ENCODE results near the gene ZNF678.
"Not testable (repeated sequence)": the region's sequence is repeated elsewhere in the genome, so short reads cannot be mapped to it uniquely, and the experiment has no call there.

The ZNF678 gene

GRCh38 chr1:227603327-227603726 is 40.0 kb downstream of the ZNF678 start:
- DNase-seq: no peak
- TF ChIP-seq GATA1 (IDR thresholded peaks at IDR 0.05; ENCODE audit: low read depth, low read length): no peak
- no peak for TF ChIP-seq POLR2A (IDR thresholded peaks at IDR 0.05; ENCODE audit: low read length)

GRCh38 chr1:227604446-227604845 is 41.1 kb downstream of the ZNF678 start:
- DNase-seq: no peak
- TF ChIP-seq GATA1 (IDR thresholded peaks at IDR 0.05; ENCODE audit: low read depth, low read length) (no peak), POLR2A (IDR thresholded peaks at IDR 0.05; ENCODE audit: low read length) (no peak)

GRCh38 chr1:227606271-227606670 is 42.9 kb downstream of the ZNF678 start:
- DNase-seq: not testable (repeated sequence)

GRCh38 chr1:227607336-227607898 is 44.1 kb downstream of the ZNF678 start:
- TF ChIP-seq POLR2A (IDR thresholded peaks at IDR 0.05; ENCODE audit: low read length): no peak
- DNase-seq: no peak

GRCh38 chr1:227612658-227613057 is 49.3 kb downstream of the ZNF678 start:
- no peak for DNase-seq
- no peak for TF ChIP-seq GATA1 (IDR thresholded peaks at IDR 0.05; ENCODE audit: low read depth, low read length)

GRCh38 chr1:227613526-227613925 is 50.2 kb downstream of the ZNF678 start:
- no peak for TF ChIP-seq POLR2A (IDR thresholded peaks at IDR 0.05; ENCODE audit: low read length)
- no peak for TF ChIP-seq GATA1 (IDR thresholded peaks at IDR 0.05; ENCODE audit: low read depth, low read length)
- no peak for DNase-seq

- no peak for TF ChIP-seq POLR2A (IDR thresholded peaks at IDR 0.05; ENCODE audit: low read length)
- no peak for TF ChIP-seq GATA1 (IDR thresholded peaks at IDR 0.05; ENCODE audit: low read depth, low read length)
- DNase-seq: no peak
Measured at GRCh38 chr1:227621211-227621610, 57.9 kb downstream of the ZNF678 start.

GRCh38 chr1:227622739-227623475 is 59.6 kb downstream of the ZNF678 start:
- no peak for TF ChIP-seq POLR2A (IDR thresholded peaks at IDR 0.05; ENCODE audit: low read length)
- no peak for DNase-seq

GRCh38 chr1:227632325-227632724 is 69.0 kb downstream of the ZNF678 start:
- no peak for DNase-seq
- TF ChIP-seq POLR2A (IDR thresholded peaks at IDR 0.05; ENCODE audit: low read length) (no peak), GATA1 (IDR thresholded peaks at IDR 0.05; ENCODE audit: low read depth, low read length) (no peak)

- no peak for DNase-seq
- TF ChIP-seq POLR2A (IDR thresholded peaks at IDR 0.05; ENCODE audit: low read length) (no peak), GATA1 (IDR thresholded peaks at IDR 0.05; ENCODE audit: low read depth, low read length) (no peak)
Measured at GRCh38 chr1:227635596-227635995, 72.2 kb downstream of the ZNF678 start.

GRCh38 chr1:227654431-227654830 is 91.1 kb downstream of the ZNF678 start:
- TF ChIP-seq GATA1 (IDR thresholded peaks at IDR 0.05; ENCODE audit: low read depth, low read length) (no peak), POLR2A (IDR thresholded peaks at IDR 0.05; ENCODE audit: low read length) (no peak)
- DNase-seq: peak; percentile 11 to 32

GRCh38 chr1:227654858-227655752 is 91.7 kb downstream of the ZNF678 start:
- peak; percentile 12 to 32 for DNase-seq
- TF ChIP-seq POLR2A (IDR thresholded peaks at IDR 0.05; ENCODE audit: low read length): no peak
- TF ChIP-seq GATA1 (IDR thresholded peaks at IDR 0.05; ENCODE audit: low read depth, low read length): no peak

- DNase-seq: no peak
- no peak for TF ChIP-seq GATA1 (IDR thresholded peaks at IDR 0.05; ENCODE audit: low read depth, low read length)
- no peak for TF ChIP-seq POLR2A (IDR thresholded peaks at IDR 0.05; ENCODE audit: low read length)
Measured at GRCh38 chr1:227661495-227661894, 98.1 kb downstream of the ZNF678 start.

- DNase-seq: no peak
- TF ChIP-seq GATA1 (IDR thresholded peaks at IDR 0.05; ENCODE audit: low read depth, low read length) (no peak), POLR2A (IDR thresholded peaks at IDR 0.05; ENCODE audit: low read length) (no peak)
Measured at GRCh38 chr1:227662933-227663332, 99.6 kb downstream of the ZNF678 start.

- no peak for DNase-seq
- TF ChIP-seq POLR2A (IDR thresholded peaks at IDR 0.05; ENCODE audit: low read length) (no peak), GATA1 (IDR thresholded peaks at IDR 0.05; ENCODE audit: low read depth, low read length) (no peak)
Measured at GRCh38 chr1:227666286-227666685, 102.9 kb downstream of the ZNF678 start.
